HepG2 (cell line): ENCODE results near the gene BRAF.

Experiments used
- EZH2 ChIP-seq: conservative IDR thresholded peaks from 2 replicates; pipeline ENCODE4 v1.6.1; 2012; ENCODE audit warnings: mild to moderate bottlenecking, low read depth, low read length, moderate library complexity
- TF ChIP-seq, protein P1 (sequence below): sonication (generic); formaldehyde crosslinking; IDR thresholded peaks from 2 replicates; pipeline ENCODE4 v1.5.0; 2020; ENCODE audit warnings: mild to moderate bottlenecking, missing genetic modification reagents, moderate library complexity

DNA sequence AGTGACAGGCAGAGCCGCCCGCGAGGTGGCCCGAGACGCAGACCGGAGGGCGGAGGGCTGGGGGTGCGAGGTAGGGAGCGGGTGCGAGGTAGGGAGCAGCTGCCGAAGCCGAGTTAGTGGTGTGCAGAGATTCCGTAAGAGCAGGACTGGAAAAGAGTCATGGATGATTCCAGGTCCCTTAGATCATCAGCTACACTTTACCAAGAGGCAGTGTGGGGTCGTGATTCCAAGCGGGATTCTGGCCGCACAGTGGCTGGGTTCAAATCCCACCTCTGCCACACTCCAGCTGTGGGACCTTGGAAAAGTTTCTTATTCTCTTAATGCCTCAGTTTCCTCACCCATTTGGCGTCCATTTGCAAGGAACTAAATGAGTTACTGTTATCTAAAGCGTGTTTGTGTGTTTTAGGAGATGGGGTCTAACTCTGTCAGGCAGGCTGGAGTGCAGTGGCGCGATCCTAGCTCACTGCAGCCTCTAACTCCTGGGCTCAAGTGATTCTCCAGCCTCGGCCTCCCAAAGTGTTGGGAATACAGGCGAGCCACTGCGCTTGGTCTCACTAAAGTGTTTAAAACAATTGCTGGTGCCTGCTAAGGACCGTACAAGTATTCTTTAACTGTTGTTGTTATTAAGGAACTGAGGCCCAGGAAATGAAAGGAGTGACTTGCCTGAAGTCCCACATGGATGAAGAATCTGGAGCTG, 227.1 kb downstream of the BRAF start:
- TF ChIP-seq, protein P1, sequence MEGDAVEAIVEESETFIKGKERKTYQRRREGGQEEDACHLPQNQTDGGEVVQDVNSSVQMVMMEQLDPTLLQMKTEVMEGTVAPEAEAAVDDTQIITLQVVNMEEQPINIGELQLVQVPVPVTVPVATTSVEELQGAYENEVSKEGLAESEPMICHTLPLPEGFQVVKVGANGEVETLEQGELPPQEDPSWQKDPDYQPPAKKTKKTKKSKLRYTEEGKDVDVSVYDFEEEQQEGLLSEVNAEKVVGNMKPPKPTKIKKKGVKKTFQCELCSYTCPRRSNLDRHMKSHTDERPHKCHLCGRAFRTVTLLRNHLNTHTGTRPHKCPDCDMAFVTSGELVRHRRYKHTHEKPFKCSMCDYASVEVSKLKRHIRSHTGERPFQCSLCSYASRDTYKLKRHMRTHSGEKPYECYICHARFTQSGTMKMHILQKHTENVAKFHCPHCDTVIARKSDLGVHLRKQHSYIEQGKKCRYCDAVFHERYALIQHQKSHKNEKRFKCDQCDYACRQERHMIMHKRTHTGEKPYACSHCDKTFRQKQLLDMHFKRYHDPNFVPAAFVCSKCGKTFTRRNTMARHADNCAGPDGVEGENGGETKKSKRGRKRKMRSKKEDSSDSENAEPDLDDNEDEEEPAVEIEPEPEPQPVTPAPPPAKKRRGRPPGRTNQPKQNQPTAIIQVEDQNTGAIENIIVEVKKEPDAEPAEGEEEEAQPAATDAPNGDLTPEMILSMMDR, result no peak; the same call in 1 of the 2 replicates
- TF ChIP-seq EZH2, result no peak
